Endothelial cell of umbilical vein (primary cell): Measurements from ENCODE around the gene LRRC8A. TPM values are rescaled to one million over a fixed set of nuclear protein-coding genes. Genes with fewer than 3 reads are reported as not detected.

Experiments
- BruUV-seq: library from RNA; stranded (reverse); fragments of 400-500 nt; replicated peaks from 2 replicates; lab custom pipeline; 2021; lab: Mats Ljungman, UMichigan
- CTCF ChIA-PET: fragments of 300-600, 350-600 bp; sonication (Branson Sonifier 250); formaldehyde crosslinking; loops from one replicate; lab custom pipeline; 2021; ENCODE audit warnings: antibody characterized with exemption, inconsistent platforms; lab: Charles Lee
- POLR2A ChIA-PET: fragments of 300-600, 350-600 bp; sonication (Branson Sonifier 250); formaldehyde crosslinking; loops from one replicate; lab custom pipeline; 2021; ENCODE audit warnings: antibody characterized with exemption, inconsistent platforms; lab: Charles Lee
- DNase-seq: peaks from one replicate; pipeline ENCODE4 v3.0.0-alpha.2; 2011; ENCODE audit warnings: low read depth, low spot score
- FAIRE-seq: peaks from 2 replicates; lab custom pipeline; 2011; peaks lifted over from hg19 to GRCh38; lab: Jason Lieb, UNC
- H2AFZ ChIP-seq: 2 replicates; pipeline ENCODE4 v1.6.0; 2012; ENCODE audit warnings: low read depth, low read length, control low read depth, inconsistent platforms
- H3K27ac ChIP-seq: 2 replicates; pipeline ENCODE4 v1.5.1; 2011; ENCODE audit warnings: low read depth, mild to moderate bottlenecking, control low read depth, low read length, moderate library complexity; ENCODE audit not compliant: insufficient read depth
- H3K27me3 ChIP-seq, 2 experiments: 2 replicates each; pipeline versions ENCODE4 v1.6.0 to v1.6.1; 2011; ENCODE audit warnings: low read length in 2 of 2, mixed read lengths in 1 of 2; ENCODE audit not compliant: control insufficient read depth in 2 of 2, insufficient read depth in 2 of 2
- H3K36me3 ChIP-seq, 2 experiments: 2 replicates in 1 of 2; 3 replicates in 1 of 2; pipeline ENCODE4 v1.5.1; 2011; ENCODE audit warnings: low read length in 2 of 2, mild to moderate bottlenecking in 1 of 2, moderate library complexity in 1 of 2; ENCODE audit not compliant: control insufficient read depth in 2 of 2, insufficient read depth in 2 of 2; ENCODE audit errors: extremely low read depth in 1 of 2
- H3K4me1 ChIP-seq: 3 replicates; pipeline ENCODE4 v1.5.1; 2011; ENCODE audit warnings: mild to moderate bottlenecking, low read length; ENCODE audit not compliant: control insufficient read depth, insufficient read depth; ENCODE audit errors: extremely low read depth
- H3K4me2 ChIP-seq: 2 replicates; pipeline ENCODE4 v1.6.1; 2011; ENCODE audit warnings: low read length, control low read depth, mixed read lengths; ENCODE audit not compliant: insufficient read depth
- H3K4me3 ChIP-seq, 3 experiments: fragments of 200-600 bp in 1 of 3; sonication (generic), shearing (Covaris generic) in 1 of 3; replicated peaks in 1 of 3; 2 replicates each; pipeline ENCODE4 v1.5.1; 2011 to 2016; ENCODE audit warnings: control low read depth in 3 of 3, low read length in 3 of 3, mild to moderate bottlenecking in 2 of 3, inconsistent platforms in 1 of 3, low read depth in 1 of 3, moderate library complexity in 1 of 3; ENCODE audit not compliant: insufficient read depth in 1 of 3
- H3K79me2 ChIP-seq: 2 replicates; pipeline ENCODE4 v1.6.0; 2012; ENCODE audit warnings: low read length, inconsistent platforms; ENCODE audit not compliant: control insufficient read depth, insufficient read depth
- H3K9ac ChIP-seq: replicated peaks from 2 replicates; pipeline ENCODE3; 2011; ENCODE audit warnings: low read length, control low read depth; ENCODE audit not compliant: insufficient read depth; ENCODE audit errors: extremely low read depth
- H3K9me1 ChIP-seq: replicated peaks from 3 replicates; pipeline ENCODE4 v1.6.0; 2011; ENCODE audit warnings: mild to moderate bottlenecking, low read length; ENCODE audit not compliant: control insufficient read depth, insufficient read depth; ENCODE audit errors: extremely low read depth
- H3K9me3 ChIP-seq: replicated peaks from 2 replicates; pipeline ENCODE4 v1.5.1; 2012; ENCODE audit warnings: low read length, inconsistent platforms; ENCODE audit not compliant: control insufficient read depth, insufficient read depth
- H4K20me1 ChIP-seq: replicated peaks from 2 replicates; pipeline ENCODE3; 2011; ENCODE audit warnings: mild to moderate bottlenecking, low read length; ENCODE audit not compliant: control insufficient read depth, insufficient read depth; ENCODE audit errors: extremely low read depth
- CTCF ChIP-seq, 2 donors: IDR thresholded peaks; 1 replicate in 1 of 2; 2 replicates in 1 of 2; pipeline ENCODE4 v1.5.1; 2011; ENCODE audit warnings: low read length in 2 of 2, mild to moderate bottlenecking in 2 of 2, moderate library complexity in 2 of 2, control low read depth in 1 of 2, inconsistent platforms in 1 of 2, low read depth in 1 of 2; ENCODE audit not compliant: insufficient read depth in 1 of 2; ENCODE audit errors: extremely low read depth in 1 of 2
- EZH2 ChIP-seq: IDR thresholded peaks from 2 replicates; pipeline ENCODE4 v1.6.1; 2012; ENCODE audit warnings: borderline replicate concordance, low read depth, mild to moderate bottlenecking, moderate library complexity, low read length, inconsistent platforms; ENCODE audit not compliant: severe bottlenecking
- FOS ChIP-seq: IDR thresholded peaks from 2 replicates; pipeline ENCODE4 v1.6.1; 2011; ENCODE audit warnings: mild to moderate bottlenecking, low read length, moderate library complexity, borderline replicate concordance; ENCODE audit not compliant: insufficient read depth
- GATA2 ChIP-seq: IDR thresholded peaks from 2 replicates; pipeline ENCODE4 v1.7.0; 2011; ENCODE audit warnings: low read depth, mild to moderate bottlenecking, moderate library complexity, mixed read lengths, low read length; ENCODE audit not compliant: insufficient read length, insufficient read depth
- JUN ChIP-seq: IDR thresholded peaks from 2 replicates; pipeline ENCODE4 v1.6.1; 2011; ENCODE audit warnings: borderline replicate concordance, low read depth; ENCODE audit not compliant: insufficient read length, insufficient read depth
- MAX ChIP-seq: IDR thresholded peaks from 2 replicates; pipeline ENCODE4 v1.6.1; 2011; ENCODE audit not compliant: insufficient read depth, insufficient read length
- MYC ChIP-seq: IDR thresholded peaks from one replicate; pipeline ENCODE4 v1.6.1; 2011; ENCODE audit warnings: mild to moderate bottlenecking, low read depth, low read length
- POLR2A ChIP-seq: IDR thresholded peaks from 2 replicates; pipeline ENCODE4 v1.6.1; 2012; ENCODE audit warnings: low read depth, mild to moderate bottlenecking, control low read depth, low read length
- POLR2AphosphoS5 ChIP-seq: IDR thresholded peaks from 2 replicates; pipeline ENCODE4 v1.6.1; 2012; ENCODE audit warnings: low read depth, mild to moderate bottlenecking, control low read depth, low read length, moderate library complexity; ENCODE audit not compliant: insufficient read depth
- dilution Hi-C: fragments of 300-500 bp; cut with MboI; formaldehyde crosslinking; loops from one replicate; pipeline ENCODE4 v1.15.0; 2019; ENCODE audit warnings: low sequenced_read_pairs; ENCODE audit not compliant: extremely low pct_ligation_motif_present
- intact Hi-C: fragments of 100-400 bp; cut with micrococcal nuclease; formaldehyde crosslinking; loops from one replicate; pipeline ENCODE4 v1.10.0; 2022
- polyA plus RNA-seq, 4 experiments: library from polyadenylated mRNA; depleted of rRNA in 3 of 4; stranded (reverse) in 3 of 4; unstranded in 1 of 4; fragments of >200 nt; gene quantifications; 2 replicates each; pipeline versions ENCODE4 v1.2.1 to v1.2.3, GENCODE V29; 2011 to 2012; ENCODE audit warnings: missing spikeins in 1 of 4
- total RNA-seq: library from RNA; stranded (reverse); gene quantifications from 2 replicates; pipeline ENCODE4 v1.2.3, GENCODE V29; 2021

The LRRC8A gene
- total and polyA plus RNA-seq, 2 donors (not counting 3 experiments of a cell fraction or from before 2014, with no cell fraction given), result 99.6 to 129 TPM

DNA sequence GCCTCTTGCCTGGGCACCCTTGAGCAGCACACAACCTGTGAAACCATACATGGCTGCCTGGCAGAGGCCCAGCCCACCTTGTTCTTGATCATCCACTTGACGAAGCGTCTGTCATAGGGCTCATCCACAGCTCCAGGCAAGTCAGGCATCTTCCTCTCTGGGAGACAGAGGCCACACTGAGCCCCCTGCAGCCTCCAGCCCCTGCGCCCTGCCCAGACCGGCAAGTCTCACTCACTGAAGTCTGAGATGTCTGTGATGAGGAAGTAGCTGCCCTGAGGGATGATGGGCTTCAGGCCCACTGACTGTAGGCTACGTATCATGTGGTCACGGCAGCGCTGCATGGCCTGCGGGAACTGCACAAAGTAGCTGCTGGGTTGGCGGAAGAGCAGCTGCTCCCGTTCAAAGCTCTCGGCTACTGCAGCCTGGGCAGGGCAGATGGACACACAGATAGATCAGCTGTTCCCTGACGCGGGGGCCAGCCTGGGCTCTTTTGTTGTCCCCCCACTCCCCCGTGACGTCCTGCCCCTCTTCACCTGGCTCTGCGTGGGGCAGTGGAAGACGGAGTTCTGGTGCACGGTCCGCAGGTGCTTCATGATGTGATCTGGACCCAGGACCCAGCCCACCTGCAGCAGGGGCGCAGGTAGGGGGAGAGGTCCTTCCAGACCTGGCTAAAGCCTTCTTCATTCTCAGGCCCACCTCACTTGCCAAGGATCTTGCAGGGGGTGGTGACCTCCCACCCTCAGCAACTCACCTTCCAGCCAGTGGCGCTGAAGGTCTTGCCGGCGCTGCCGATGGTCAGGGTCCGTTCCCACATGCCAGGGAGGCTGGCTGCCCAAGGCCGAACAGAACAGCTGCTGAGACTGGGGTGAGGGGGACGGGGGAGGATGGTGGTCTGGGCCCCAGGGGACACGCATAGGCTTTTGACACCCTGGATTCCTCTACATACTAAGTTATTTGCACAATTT, 46.4 kb upstream of the LRRC8A start:
- ChIA-PET POLR2A (no interaction called here), CTCF (no interaction called here)
- Histone ChIP-seq H4K20me1 (no peaks in the 10 kb centered on the region), H2AFZ (no peak overlapping the region), H3K9me3 (no peaks in the 10 kb centered on the region), H3K9ac (no peak overlapping the region), H3K36me3 (no peaks in the 10 kb centered on the region), H3K27me3 (no peaks in the 10 kb centered on the region), H3K27ac (no peak overlapping the region), H3K9me1 (no peaks in the 10 kb centered on the region), H3K4me3 (no peak overlapping the region), H3K4me1 (no peaks in the 10 kb centered on the region), H3K79me2 (no peaks in the 10 kb centered on the region), H3K4me2 (no peak overlapping the region)
- no peak for FAIRE-seq
- dilution Hi-C loops, result no loop called here
- TF ChIP-seq POLR2A (no peak), FOS (no peak), EZH2 (no peak), MYC (no peak), CTCF (IDR thresholded peaks at IDR 0.05; ENCODE audit: extremely low read depth in 1 of 2, insufficient read depth in 1 of 2, low read depth in 1 of 2, low read length in 2 of 2) (no peak), MAX (no peak), POLR2AphosphoS5 (no peak), JUN (no peak), GATA2 (no peak)
- no TSS peak for BruUV-seq
- DNase-seq, result no peak
- intact Hi-C loops, result no loop called here
